ENCODE measurements around the gene GMNC.

GMNC gene

GRCh38 chr3:190870127-190870526, 7.6 kb upstream of the GMNC start:
- Histone ChIP-seq H3K23ac (ENCODE audit: low read length in 2 of 2) (no peak overlapping the region), H3K9ac (ENCODE audit: low read length) (no peak overlapping the region), H2BK12ac (ENCODE audit: low read length in 2 of 2) (no peak overlapping the region), H2AK5ac (ENCODE audit: low read length, severe bottlenecking) (no peak overlapping the region), H3K14ac (ENCODE audit: low read length in 2 of 2) (no peak overlapping the region), H3K27me3 (ENCODE audit: control insufficient read depth in 1 of 2, insufficient read depth in 1 of 2, low read length in 2 of 2) (no peaks in the 10 kb centered on the region), H3K4me1 (ENCODE audit: control insufficient read depth, insufficient read depth, low read depth, low read length) (no peaks in the 10 kb centered on the region), H2BK15ac (ENCODE audit: low read depth, poor library complexity, severe bottlenecking) (no peak overlapping the region), H3K4me3 (ENCODE audit: insufficient read depth in 1 of 2, low read depth in 1 of 2, low read length in 2 of 2) (no peak overlapping the region), H2AFZ (ENCODE audit: low read depth, low read length) (no peak overlapping the region), H2BK5ac (ENCODE audit: low read depth, low read length, poor library complexity, severe bottlenecking) (no peak overlapping the region), H3K18ac (ENCODE audit: low read depth in 1 of 2, low read length in 2 of 2) (no peak overlapping the region), H2BK120ac (ENCODE audit: low read depth, low read length) (no peak overlapping the region), H3K4ac (ENCODE audit: low read depth in 1 of 2, low read length in 2 of 2) (no peak overlapping the region), H3K9me3 (ENCODE audit: control insufficient read depth, low read length) (no peaks in the 10 kb centered on the region), H3K27ac (ENCODE audit: low read length, poor library complexity, severe bottlenecking) (no peak overlapping the region), H4K91ac (ENCODE audit: low read length) (no peak overlapping the region), H3K79me1 (replicated peaks; ENCODE audit: low read length, poor library complexity, severe bottlenecking) (no peaks in the 10 kb centered on the region), H3K36me3 (ENCODE audit: control insufficient read depth in 1 of 2, insufficient read depth in 2 of 2, low read depth in 1 of 2, low read length in 2 of 2) (no peaks in the 10 kb centered on the region), H4K8ac (ENCODE audit: low read length) (no peak overlapping the region), H3K4me2 (ENCODE audit: low read length, poor library complexity, severe bottlenecking) (no peak overlapping the region)
- no CpG with 5 or more reads among the region's 3 CpGs for WGBS
- DNase-seq, result no peak

GRCh38 chr3:190867071-190867470, 4.6 kb upstream of the GMNC start:
- no peak overlapping the region for H3K4ac ChIP-seq (ENCODE audit: low read depth in 1 of 2, low read length in 2 of 2)
- no peaks in the 10 kb centered on the region for H3K27me3 ChIP-seq (ENCODE audit: control insufficient read depth in 1 of 2, insufficient read depth in 1 of 2, low read length in 2 of 2)
- H3K9ac ChIP-seq (ENCODE audit: low read length), result no peak overlapping the region
- H3K18ac ChIP-seq (ENCODE audit: low read depth in 1 of 2, low read length in 2 of 2), result no peak overlapping the region
- no peak overlapping the region for H2BK12ac ChIP-seq (ENCODE audit: low read length in 2 of 2)
- no peak overlapping the region for H3K4me2 ChIP-seq (ENCODE audit: low read length, poor library complexity, severe bottlenecking)
- H3K4me3 ChIP-seq (ENCODE audit: insufficient read depth in 1 of 2, low read depth in 1 of 2, low read length in 2 of 2), result no peak overlapping the region
- H3K23ac ChIP-seq (ENCODE audit: low read length in 2 of 2), result no peak overlapping the region
- no peak overlapping the region for H2BK5ac ChIP-seq (ENCODE audit: low read depth, low read length, poor library complexity, severe bottlenecking)
- no peaks in the 10 kb centered on the region for H3K9me3 ChIP-seq (ENCODE audit: control insufficient read depth, low read length)
- H3K36me3 ChIP-seq (ENCODE audit: control insufficient read depth in 1 of 2, insufficient read depth in 2 of 2, low read depth in 1 of 2, low read length in 2 of 2), result no peaks in the 10 kb centered on the region
- H2AFZ ChIP-seq (ENCODE audit: low read depth, low read length), result no peak overlapping the region
- H4K91ac ChIP-seq (ENCODE audit: low read length), result no peak overlapping the region
- no peak overlapping the region for H2AK5ac ChIP-seq (ENCODE audit: low read length, severe bottlenecking)
- no peak overlapping the region for H3K27ac ChIP-seq (ENCODE audit: low read length, poor library complexity, severe bottlenecking)
- no peak for DNase-seq
- H3K4me1 ChIP-seq (ENCODE audit: control insufficient read depth, insufficient read depth, low read depth, low read length), result peaks cover 4% of the 10 kb centered on the region
- no peak overlapping the region for H2BK15ac ChIP-seq (ENCODE audit: low read depth, poor library complexity, severe bottlenecking)
- H3K79me1 ChIP-seq (replicated peaks; ENCODE audit: low read length, poor library complexity, severe bottlenecking), result peaks cover 3% of the 10 kb centered on the region
- H4K8ac ChIP-seq (ENCODE audit: low read length), result no peak overlapping the region
- no peak overlapping the region for H3K14ac ChIP-seq (ENCODE audit: low read length in 2 of 2)
- no peak overlapping the region for H2BK120ac ChIP-seq (ENCODE audit: low read depth, low read length)
- WGBS, result 86% methylated on average over 2 of the region's 2 CpGs

- H3K9ac ChIP-seq (ENCODE audit: low read length), result no peak overlapping the region
- no peak for DNase-seq
- H2AFZ ChIP-seq (ENCODE audit: low read depth, low read length), result no peak overlapping the region
- H3K23ac ChIP-seq (ENCODE audit: low read length in 2 of 2), result no peak overlapping the region
- no peak overlapping the region for H3K14ac ChIP-seq (ENCODE audit: low read length in 2 of 2)
- H3K4me1 ChIP-seq (ENCODE audit: control insufficient read depth, insufficient read depth, low read depth, low read length), result peaks cover 4% of the 10 kb centered on the region
- no peak overlapping the region for H3K4ac ChIP-seq (ENCODE audit: low read depth in 1 of 2, low read length in 2 of 2)
- no peak overlapping the region for H4K8ac ChIP-seq (ENCODE audit: low read length)
- no peak overlapping the region for H2AK5ac ChIP-seq (ENCODE audit: low read length, severe bottlenecking)
- no peak overlapping the region for H2BK15ac ChIP-seq (ENCODE audit: low read depth, poor library complexity, severe bottlenecking)
- H3K4me3 ChIP-seq (ENCODE audit: insufficient read depth in 1 of 2, low read depth in 1 of 2, low read length in 2 of 2), result no peak overlapping the region
- H3K27ac ChIP-seq (ENCODE audit: low read length, poor library complexity, severe bottlenecking), result no peak overlapping the region
- H3K18ac ChIP-seq (ENCODE audit: low read depth in 1 of 2, low read length in 2 of 2), result no peak overlapping the region
- no peaks in the 10 kb centered on the region for H3K9me3 ChIP-seq (ENCODE audit: control insufficient read depth, low read length)
- peaks cover 3% of the 10 kb centered on the region for H3K79me1 ChIP-seq (replicated peaks; ENCODE audit: low read length, poor library complexity, severe bottlenecking)
- H2BK5ac ChIP-seq (ENCODE audit: low read depth, low read length, poor library complexity, severe bottlenecking), result no peak overlapping the region
- H3K4me2 ChIP-seq (ENCODE audit: low read length, poor library complexity, severe bottlenecking), result peak overlapping the region; percentile 29
- H3K27me3 ChIP-seq (ENCODE audit: control insufficient read depth in 1 of 2, insufficient read depth in 1 of 2, low read length in 2 of 2), result no peaks in the 10 kb centered on the region
- H4K91ac ChIP-seq (ENCODE audit: low read length), result no peak overlapping the region
- no peak overlapping the region for H2BK12ac ChIP-seq (ENCODE audit: low read length in 2 of 2)
- H3K36me3 ChIP-seq (ENCODE audit: control insufficient read depth in 1 of 2, insufficient read depth in 2 of 2, low read depth in 1 of 2, low read length in 2 of 2), result no peaks in the 10 kb centered on the region
- whole genome bisulfite sequencing, result 10% methylated on average over 4 of the region's 7 CpGs
- no peak overlapping the region for H2BK120ac ChIP-seq (ENCODE audit: low read depth, low read length)
Observed at GRCh38 chr3:190865828-190866227, 3.3 kb upstream of the GMNC start.

- no peak overlapping the region for H2AK5ac ChIP-seq (ENCODE audit: low read length, severe bottlenecking)
- H2BK5ac ChIP-seq (ENCODE audit: low read depth, low read length, poor library complexity, severe bottlenecking), result no peak overlapping the region
- no CpG with 5 or more reads among the region's 2 CpGs for WGBS
- H3K4me2 ChIP-seq (ENCODE audit: low read length, poor library complexity, severe bottlenecking), result no peak overlapping the region
- no peak overlapping the region for H3K23ac ChIP-seq (ENCODE audit: low read length in 2 of 2)
- no peak overlapping the region for H3K18ac ChIP-seq (ENCODE audit: low read depth in 1 of 2, low read length in 2 of 2)
- no peak overlapping the region for H4K8ac ChIP-seq (ENCODE audit: low read length)
- no peaks in the 10 kb centered on the region for H3K36me3 ChIP-seq (ENCODE audit: control insufficient read depth in 1 of 2, insufficient read depth in 2 of 2, low read depth in 1 of 2, low read length in 2 of 2)
- no peak overlapping the region for H2BK120ac ChIP-seq (ENCODE audit: low read depth, low read length)
- H3K9me3 ChIP-seq (ENCODE audit: control insufficient read depth, low read length), result no peaks in the 10 kb centered on the region
- no peak overlapping the region for H2AFZ ChIP-seq (ENCODE audit: low read depth, low read length)
- H3K79me1 ChIP-seq (replicated peaks; ENCODE audit: low read length, poor library complexity, severe bottlenecking), result peaks cover 3% of the 10 kb centered on the region
- H3K4me3 ChIP-seq (ENCODE audit: insufficient read depth in 1 of 2, low read depth in 1 of 2, low read length in 2 of 2), result no peak overlapping the region
- H2BK15ac ChIP-seq (ENCODE audit: low read depth, poor library complexity, severe bottlenecking), result no peak overlapping the region
- H3K4me1 ChIP-seq (ENCODE audit: control insufficient read depth, insufficient read depth, low read depth, low read length), result peaks cover 4% of the 10 kb centered on the region
- no peak for DNase-seq
- no peak overlapping the region for H3K27ac ChIP-seq (ENCODE audit: low read length, poor library complexity, severe bottlenecking)
- H3K4ac ChIP-seq (ENCODE audit: low read depth in 1 of 2, low read length in 2 of 2), result no peak overlapping the region
- H2BK12ac ChIP-seq (ENCODE audit: low read length in 2 of 2), result no peak overlapping the region
- no peak overlapping the region for H3K9ac ChIP-seq (ENCODE audit: low read length)
- H4K91ac ChIP-seq (ENCODE audit: low read length), result no peak overlapping the region
- no peaks in the 10 kb centered on the region for H3K27me3 ChIP-seq (ENCODE audit: control insufficient read depth in 1 of 2, insufficient read depth in 1 of 2, low read length in 2 of 2)
- H3K14ac ChIP-seq (ENCODE audit: low read length in 2 of 2), result no peak overlapping the region
Observed at GRCh38 chr3:190865419-190865818, 2.9 kb upstream of the GMNC start.

Measured in mesenchymal stem cell (in vitro differentiated cells and primary cell).